Endothelial cell of umbilical vein (primary cell): Measurements from ENCODE around the gene ZDHHC5. TPM values are rescaled to one million over a fixed set of nuclear protein-coding genes. Genes with fewer than 3 reads are reported as not detected.

ENCODE experiments used
- BruUV-seq: library from RNA; stranded (reverse); fragments of 400-500 nt; replicated peaks from 2 replicates; lab custom pipeline; 2021; lab: Mats Ljungman, UMichigan
- CTCF ChIA-PET: fragments of 300-600, 350-600 bp; sonication (Branson Sonifier 250); formaldehyde crosslinking; loops from one replicate; lab custom pipeline; 2021; ENCODE audit warnings: antibody characterized with exemption, inconsistent platforms; lab: Charles Lee
- POLR2A ChIA-PET: fragments of 300-600, 350-600 bp; sonication (Branson Sonifier 250); formaldehyde crosslinking; loops from one replicate; lab custom pipeline; 2021; ENCODE audit warnings: antibody characterized with exemption, inconsistent platforms; lab: Charles Lee
- DNase-seq: peaks from one replicate; pipeline ENCODE4 v3.0.0-alpha.2; 2011; ENCODE audit warnings: low read depth, low spot score
- FAIRE-seq: peaks from 2 replicates; lab custom pipeline; 2011; peaks lifted over from hg19 to GRCh38; lab: Jason Lieb, UNC
- H2AFZ ChIP-seq: 2 replicates; pipeline ENCODE4 v1.6.0; 2012; ENCODE audit warnings: low read depth, low read length, control low read depth, inconsistent platforms
- H3K27ac ChIP-seq: 2 replicates; pipeline ENCODE4 v1.5.1; 2011; ENCODE audit warnings: low read depth, mild to moderate bottlenecking, control low read depth, low read length, moderate library complexity; ENCODE audit not compliant: insufficient read depth
- H3K27me3 ChIP-seq, 2 experiments: 2 replicates each; pipeline versions ENCODE4 v1.6.0 to v1.6.1; 2011; ENCODE audit warnings: low read length in 2 of 2, mixed read lengths in 1 of 2; ENCODE audit not compliant: control insufficient read depth in 2 of 2, insufficient read depth in 2 of 2
- H3K36me3 ChIP-seq, 2 experiments: 2 replicates in 1 of 2; 3 replicates in 1 of 2; pipeline ENCODE4 v1.5.1; 2011; ENCODE audit warnings: low read length in 2 of 2, mild to moderate bottlenecking in 1 of 2, moderate library complexity in 1 of 2; ENCODE audit not compliant: control insufficient read depth in 2 of 2, insufficient read depth in 2 of 2; ENCODE audit errors: extremely low read depth in 1 of 2
- H3K4me1 ChIP-seq: 3 replicates; pipeline ENCODE4 v1.5.1; 2011; ENCODE audit warnings: mild to moderate bottlenecking, low read length; ENCODE audit not compliant: control insufficient read depth, insufficient read depth; ENCODE audit errors: extremely low read depth
- H3K4me2 ChIP-seq: 2 replicates; pipeline ENCODE4 v1.6.1; 2011; ENCODE audit warnings: low read length, control low read depth, mixed read lengths; ENCODE audit not compliant: insufficient read depth
- H3K4me3 ChIP-seq, 3 experiments: fragments of 200-600 bp in 1 of 3; sonication (generic), shearing (Covaris generic) in 1 of 3; replicated peaks in 1 of 3; 2 replicates each; pipeline ENCODE4 v1.5.1; 2011 to 2016; ENCODE audit warnings: control low read depth in 3 of 3, low read length in 3 of 3, mild to moderate bottlenecking in 2 of 3, inconsistent platforms in 1 of 3, low read depth in 1 of 3, moderate library complexity in 1 of 3; ENCODE audit not compliant: insufficient read depth in 1 of 3
- H3K79me2 ChIP-seq: 2 replicates; pipeline ENCODE4 v1.6.0; 2012; ENCODE audit warnings: low read length, inconsistent platforms; ENCODE audit not compliant: control insufficient read depth, insufficient read depth
- H3K9ac ChIP-seq: replicated peaks from 2 replicates; pipeline ENCODE3; 2011; ENCODE audit warnings: low read length, control low read depth; ENCODE audit not compliant: insufficient read depth; ENCODE audit errors: extremely low read depth
- H3K9me1 ChIP-seq: replicated peaks from 3 replicates; pipeline ENCODE4 v1.6.0; 2011; ENCODE audit warnings: mild to moderate bottlenecking, low read length; ENCODE audit not compliant: control insufficient read depth, insufficient read depth; ENCODE audit errors: extremely low read depth
- H3K9me3 ChIP-seq: replicated peaks from 2 replicates; pipeline ENCODE4 v1.5.1; 2012; ENCODE audit warnings: low read length, inconsistent platforms; ENCODE audit not compliant: control insufficient read depth, insufficient read depth
- H4K20me1 ChIP-seq: replicated peaks from 2 replicates; pipeline ENCODE3; 2011; ENCODE audit warnings: mild to moderate bottlenecking, low read length; ENCODE audit not compliant: control insufficient read depth, insufficient read depth; ENCODE audit errors: extremely low read depth
- CTCF ChIP-seq, 2 donors: IDR thresholded peaks; 1 replicate in 1 of 2; 2 replicates in 1 of 2; pipeline ENCODE4 v1.5.1; 2011; ENCODE audit warnings: low read length in 2 of 2, mild to moderate bottlenecking in 2 of 2, moderate library complexity in 2 of 2, control low read depth in 1 of 2, inconsistent platforms in 1 of 2, low read depth in 1 of 2; ENCODE audit not compliant: insufficient read depth in 1 of 2; ENCODE audit errors: extremely low read depth in 1 of 2
- FOS ChIP-seq: IDR thresholded peaks from 2 replicates; pipeline ENCODE4 v1.6.1; 2011; ENCODE audit warnings: mild to moderate bottlenecking, low read length, moderate library complexity, borderline replicate concordance; ENCODE audit not compliant: insufficient read depth
- MYC ChIP-seq: IDR thresholded peaks from one replicate; pipeline ENCODE4 v1.6.1; 2011; ENCODE audit warnings: mild to moderate bottlenecking, low read depth, low read length
- POLR2A ChIP-seq: IDR thresholded peaks from 2 replicates; pipeline ENCODE4 v1.6.1; 2012; ENCODE audit warnings: low read depth, mild to moderate bottlenecking, control low read depth, low read length
- dilution Hi-C: fragments of 300-500 bp; cut with MboI; formaldehyde crosslinking; loops from one replicate; pipeline ENCODE4 v1.15.0; 2019; ENCODE audit warnings: low sequenced_read_pairs; ENCODE audit not compliant: extremely low pct_ligation_motif_present
- intact Hi-C: fragments of 100-400 bp; cut with micrococcal nuclease; formaldehyde crosslinking; loops from one replicate; pipeline ENCODE4 v1.10.0; 2022
- polyA plus RNA-seq, 4 experiments: library from polyadenylated mRNA; depleted of rRNA in 3 of 4; stranded (reverse) in 3 of 4; unstranded in 1 of 4; fragments of >200 nt; gene quantifications; 2 replicates each; pipeline versions ENCODE4 v1.2.1 to v1.2.3, GENCODE V29; 2011 to 2012; ENCODE audit warnings: missing spikeins in 1 of 4
- total RNA-seq: library from RNA; stranded (reverse); gene quantifications from 2 replicates; pipeline ENCODE4 v1.2.3, GENCODE V29; 2021

The ZDHHC5 gene
- total and polyA plus RNA-seq, 2 donors (not counting 3 experiments of a cell fraction or from before 2014, with no cell fraction given): 52.9 to 67.4 TPM

- H3K4me2 ChIP-seq: no peak overlapping the region
- intact Hi-C loops (loop anchor here (1.0 kb wide), 6 partner anchors 73 to 927 kb away; partner anchors contain the start of gene TIMM10), dilution Hi-C loops (no loop called here)
- H4K20me1 ChIP-seq: no peaks in the 10 kb centered on the region
- peaks cover 24% of the 10 kb centered on the region for H3K4me1 ChIP-seq
- H3K79me2 ChIP-seq: peaks cover 18% of the 10 kb centered on the region
- no peak for TF ChIP-seq FOS
- peak; percentile 33 to 52 for TF ChIP-seq CTCF (IDR thresholded peaks at IDR 0.05; ENCODE audit: extremely low read depth in 1 of 2, insufficient read depth in 1 of 2, low read depth in 1 of 2, low read length in 2 of 2)
- no peak overlapping the region for H3K9ac ChIP-seq
- ChIA-PET CTCF (interaction anchor here (0.7 to 4.2 kb wide), 27 partner anchors 11 to 1495 kb away, joined by 3 to 154 read pairs (median 3); partner anchors contain the start of genes RTN4RL2, SMTNL1, SSRP1 and TIMM10), POLR2A (interaction anchor here (0.5 to 1.5 kb wide), 4 partner anchors 73 to 234 kb away, joined by 3 to 4 read pairs (median 3); partner anchors contain the start of genes TIMM10 and UBE2L6)
- no peak overlapping the region for H3K4me3 ChIP-seq
- H3K9me1 ChIP-seq: no peaks in the 10 kb centered on the region
- DNase-seq (peak; percentile 46), FAIRE-seq (peak; percentile 82)
- H3K27me3 ChIP-seq: peaks cover 8 to 11% of the 10 kb centered on the region in 2 experiments
- no peaks in the 10 kb centered on the region for H3K9me3 ChIP-seq
- BruUV-seq: TSS peak; percentile 3
- no peaks in the 10 kb centered on the region for H3K36me3 ChIP-seq
- no peak overlapping the region for H2AFZ ChIP-seq
- no peak overlapping the region for H3K27ac ChIP-seq
These were observed 26.7 kb upstream of the ZDHHC5 start for GRCh38 chr11:57641011-57641807.

- BruUV-seq: no TSS peak
- H3K4me2 ChIP-seq: no peak overlapping the region
- FAIRE-seq (peak; percentile 21), DNase-seq (peak; percentile 32)
- CTCF ChIA-PET: interaction anchor here (0.6 to 5.1 kb wide), 27 partner anchors 9 to 869 kb away, joined by 3 to 126 read pairs (median 5); partner anchors contain the start of genes MED19, RTN4RL2, SELENOH and SERPING1
- intact Hi-C loops (no loop called here), dilution Hi-C loops (no loop called here)
- POLR2A ChIA-PET: no interaction called here
- H3K9me1 ChIP-seq: no peaks in the 10 kb centered on the region
- peaks cover 19% of the 10 kb centered on the region for H3K4me1 ChIP-seq
- H3K4me3 ChIP-seq: no peak overlapping the region
- H3K79me2 ChIP-seq: peaks cover 14% of the 10 kb centered on the region
- H3K9ac ChIP-seq: no peak overlapping the region
- H3K36me3 ChIP-seq: no peaks in the 10 kb centered on the region
- no peak overlapping the region for H3K27ac ChIP-seq
- H2AFZ ChIP-seq: no peak overlapping the region
- no peaks in the 10 kb centered on the region for H3K9me3 ChIP-seq
- no peak for TF ChIP-seq FOS
- TF ChIP-seq CTCF (IDR thresholded peaks at IDR 0.05; ENCODE audit: extremely low read depth in 1 of 2, insufficient read depth in 1 of 2, low read depth in 1 of 2, low read length in 2 of 2): no peak
- TF ChIP-seq MYC: no peak
- TF ChIP-seq POLR2A: no peak
- no peaks in the 10 kb centered on the region for H4K20me1 ChIP-seq
- H3K27me3 ChIP-seq: peaks cover 33 to 37% of the 10 kb centered on the region in 2 experiments
These were observed 24.1 kb upstream of the ZDHHC5 start for GRCh38 chr11:57643802-57644201.
